Peyer's patch (tissue), 4 donors: ENCODE results near the gene TIMM13. TPM values are rescaled to one million over a fixed set of nuclear protein-coding genes. Genes with fewer than 3 reads are reported as not detected.

ENCODE experiments used
- DNase-seq, 3 donors: peaks; one replicate each; pipeline ENCODE4 v3.0.0-alpha.2; 2017 to 2019
- H3K27ac ChIP-seq, 4 donors: fragments of 200-600 bp; sonication (generic); one replicate each; pipeline ENCODE4 v1.5.1; 2016 to 2019
- H3K27me3 ChIP-seq, 2 donors: fragments of 200-600 bp; sonication (generic); one replicate each; pipeline ENCODE4 v1.5.1; 2019
- H3K36me3 ChIP-seq, 3 donors: fragments of 200-600 bp; sonication (generic); one replicate each; pipeline ENCODE4 v1.5.1; 2016 to 2019
- H3K4me1 ChIP-seq, 4 donors: fragments of 200-600 bp; sonication (generic); one replicate each; pipeline ENCODE4 v1.5.1; 2016 to 2019
- H3K4me3 ChIP-seq, 4 donors: fragments of 200-600 bp; sonication (generic); 1 replicate in 3 of 4; 2 replicates in 1 of 4; pipeline ENCODE4 v1.5.1; 2016 to 2019; ENCODE audit warnings: mild to moderate bottlenecking in 1 of 4
- H3K9me3 ChIP-seq, 4 donors: fragments of 200-600 bp; sonication (generic); one replicate each; pipeline ENCODE4 v1.5.1; 2016 to 2019; ENCODE audit warnings: mild to moderate bottlenecking in 1 of 4
- CTCF ChIP-seq, 6 experiments: fragments of 450-650 bp in 4 of 6; fragments of 200-600 bp in 2 of 6; sonication (generic) in 1 of 6; IDR thresholded peaks; one replicate each; pipeline ENCODE4 v1.5.1; 2017 to 2019; ENCODE audit warnings: antibody characterized with exemption in 6 of 6, mild to moderate bottlenecking in 3 of 6, moderate library complexity in 1 of 6
- POLR2A ChIP-seq, 2 donors: fragments of 450-650 bp; IDR thresholded peaks; one replicate each; pipeline ENCODE4 v1.5.1; 2017; ENCODE audit warnings: antibody characterized with exemption in 2 of 2, mild to moderate bottlenecking in 2 of 2, moderate library complexity in 2 of 2
- total RNA-seq, 4 donors: library from RNA; depleted of rRNA; stranded (reverse); fragments of >200 nt; gene quantifications; one replicate each; pipeline ENCODE4 v1.1.0, GENCODE V29; 2016

Gene TIMM13
- total RNA-seq, 4 donors from 2014 or later, result 28.1 to 44.4 (median 44.0) TPM

- Histone ChIP-seq H3K4me3 (peak overlapping the region; percentile 14 to 97 (median 66)), H3K36me3 (no peaks in the 10 kb centered on the region)
Measured at GRCh38 chr19:2457394-2458037, 30.1 kb upstream of the TIMM13 start.

GRCh38 chr19:2455851-2456570 lies 28.6 kb upstream of the TIMM13 start:
- H3K4me3 ChIP-seq, result peak overlapping the region; percentile 72 to 97 (median 91)
- H3K9me3 ChIP-seq, result no peaks in the 10 kb centered on the region
- H3K27me3 ChIP-seq, result no peaks in the 10 kb centered on the region
- H3K4me1 ChIP-seq, result peaks cover 0 to 11% (median 8%) of the 10 kb centered on the region in 4 donors
- DNase-seq, result peak in 2 of 3 donors; percentile 42 to 63
- TF ChIP-seq POLR2A (IDR thresholded peaks at IDR 0.05) (no peak), CTCF (IDR thresholded peaks at IDR 0.05) (no peak)
- peak overlapping the region; percentile 3 to 76 (median 62) for H3K27ac ChIP-seq
- no peaks in the 10 kb centered on the region for H3K36me3 ChIP-seq

More at GRCh38 chr19:2457394-2458037, 30.1 kb upstream of the TIMM13 start:
- H3K27ac ChIP-seq, result peak overlapping the region; percentile 66 to 76 (median 72)
- no peaks in the 10 kb centered on the region for H3K9me3 ChIP-seq
- no peak for DNase-seq
- H3K4me1 ChIP-seq, result peaks cover 0 to 26% (median 14%) of the 10 kb centered on the region in 4 donors
- TF ChIP-seq POLR2A (IDR thresholded peaks at IDR 0.05) (no peak), CTCF (IDR thresholded peaks at IDR 0.05) (no peak)
- no peaks in the 10 kb centered on the region for H3K27me3 ChIP-seq

- no peak for TF ChIP-seq CTCF (IDR thresholded peaks at IDR 0.05)
- no peak for TF ChIP-seq POLR2A (IDR thresholded peaks at IDR 0.05)
- Histone ChIP-seq H3K27me3 (no peaks in the 10 kb centered on the region), H3K9me3 (no peaks in the 10 kb centered on the region), H3K27ac (peak overlapping the region in 2 of 4 donors; percentile 59 to 76), H3K4me1 (peaks cover 0 to 11% (median 8%) of the 10 kb centered on the region in 4 donors), H3K4me3 (peak overlapping the region; percentile 72 to 97 (median 91)), H3K36me3 (no peaks in the 10 kb centered on the region)
- DNase-seq, result no peak
Measured at GRCh38 chr19:2454962-2455850, 27.8 kb upstream of the TIMM13 start.

- no peaks in the 10 kb centered on the region for H3K36me3 ChIP-seq
- no peaks in the 10 kb centered on the region for H3K9me3 ChIP-seq
- DNase-seq, result no peak
- H3K4me3 ChIP-seq, result no peak overlapping the region
- H3K4me1 ChIP-seq, result peaks cover 0 to 11% (median 8%) of the 10 kb centered on the region in 4 donors
- no peak for TF ChIP-seq CTCF (IDR thresholded peaks at IDR 0.05)
- TF ChIP-seq POLR2A (IDR thresholded peaks at IDR 0.05), result no peak
- H3K27ac ChIP-seq, result no peak overlapping the region
- H3K27me3 ChIP-seq, result no peaks in the 10 kb centered on the region
Measured at GRCh38 chr19:2454199-2454961, 27.0 kb upstream of the TIMM13 start.
